ENCODE results near the gene DNASE1L1.

DNASE1L1 gene

GRCh38 chrX:154444755-154445246, 35.7 kb upstream of the DNASE1L1 start:
- Histone ChIP-seq H3K36me3 (replicated peaks; ENCODE audit: insufficient read depth, low read length) (no peaks in the 10 kb centered on the region), H3K4me2 (ENCODE audit: low read depth, low read length) (peak overlapping the region; percentile 83), H3K79me2 (ENCODE audit: low read length) (peaks cover 27% of the 10 kb centered on the region), H4K20me1 (ENCODE audit: insufficient read depth, low read length) (no peaks in the 10 kb centered on the region), H3F3A (ENCODE audit: insufficient read depth, low read length) (peaks cover 8% of the 10 kb centered on the region), H3K27ac (ENCODE audit: low read length) (no peak overlapping the region), H3K4me3 (ENCODE audit: low read length) (peak overlapping the region; percentile 77), H3K9me2 (replicated peaks; ENCODE audit: insufficient read depth, low read length) (no peaks in the 10 kb centered on the region), H3K4me1 (ENCODE audit: low read length) (no peaks in the 10 kb centered on the region), H3K27me3 (replicated peaks; ENCODE audit: insufficient read depth, low read length) (no peaks in the 10 kb centered on the region), H3K9ac (ENCODE audit: low read length) (peak overlapping the region; percentile 84), H2AFZ (ENCODE audit: low read length) (no peak overlapping the region), H3K9me3 (replicated peaks; ENCODE audit: insufficient read depth, low read length) (no peaks in the 10 kb centered on the region)
- TF ChIP-seq CTCF (IDR thresholded peaks at IDR 0.05; ENCODE audit: low read length) (no peak), EZH2 (optimal IDR thresholded peaks at IDR 0.05; ENCODE audit: low read depth, low read length) (no peak), EZH2phosphoT487 (IDR thresholded peaks at IDR 0.05; ENCODE audit: low read length) (no peak)
- DNase-seq: no peak

- H2AFZ ChIP-seq (ENCODE audit: low read length): no peak within 1 kb of the TSS
- H3K9me2 ChIP-seq (replicated peaks; ENCODE audit: insufficient read depth, low read length): no peaks in the 10 kb centered on the region
- H3K9me3 ChIP-seq (replicated peaks; ENCODE audit: insufficient read depth, low read length): no peaks in the 10 kb centered on the region
- no peaks in the 10 kb centered on the region for H3K36me3 ChIP-seq (replicated peaks; ENCODE audit: insufficient read depth, low read length)
- peak within 1 kb of the TSS; percentile 84 for H3K9ac ChIP-seq (ENCODE audit: low read length)
- peaks cover 31% of the 10 kb centered on the region for H3K79me2 ChIP-seq (ENCODE audit: low read length)
- no peaks in the 10 kb centered on the region for H3K27me3 ChIP-seq (replicated peaks; ENCODE audit: insufficient read depth, low read length)
- H3K4me2 ChIP-seq (ENCODE audit: low read depth, low read length): peak within 1 kb of the TSS; percentile 83
- peak; percentile 56 for DNase-seq
- TF ChIP-seq EZH2 (optimal IDR thresholded peaks at IDR 0.05; ENCODE audit: low read depth, low read length): no peak
- TF ChIP-seq CTCF (IDR thresholded peaks at IDR 0.05; ENCODE audit: low read length): no peak
- TF ChIP-seq EZH2phosphoT487 (IDR thresholded peaks at IDR 0.05; ENCODE audit: low read length): no peak
- H3K27ac ChIP-seq (ENCODE audit: low read length): no peak within 1 kb of the TSS
- H3K4me1 ChIP-seq (ENCODE audit: low read length): no peaks in the 10 kb centered on the region
- no peaks in the 10 kb centered on the region for H4K20me1 ChIP-seq (ENCODE audit: insufficient read depth, low read length)
- peak within 1 kb of the TSS; percentile 77 for H3K4me3 ChIP-seq (ENCODE audit: low read length)
- H3F3A ChIP-seq (ENCODE audit: insufficient read depth, low read length): peaks cover 8% of the 10 kb centered on the region
Measured at GRCh38 chrX:154443992-154444754, 35.1 kb upstream of the DNASE1L1 start, which contains the start of gene FAM50A. Gene FAM50A, plus strand, starts transcription at chrX:154444141. Its CDS starts 95 bp downstream, at chrX:154444236.

GRCh38 chrX:154443479-154443910, 34.4 kb upstream of the DNASE1L1 start:
- Histone ChIP-seq H3K27ac (ENCODE audit: low read length) (no peak overlapping the region), H3K4me1 (ENCODE audit: low read length) (no peaks in the 10 kb centered on the region), H3K36me3 (replicated peaks; ENCODE audit: insufficient read depth, low read length) (no peaks in the 10 kb centered on the region), H3K9me2 (replicated peaks; ENCODE audit: insufficient read depth, low read length) (no peaks in the 10 kb centered on the region), H3K4me2 (ENCODE audit: low read depth, low read length) (peak overlapping the region; percentile 62; the same call in 1 of the 2 replicates), H3K79me2 (ENCODE audit: low read length) (peaks cover 38% of the 10 kb centered on the region), H3K9ac (ENCODE audit: low read length) (peak overlapping the region; percentile 37; the same call in 1 of the 2 replicates), H3K9me3 (replicated peaks; ENCODE audit: insufficient read depth, low read length) (no peaks in the 10 kb centered on the region), H3K27me3 (replicated peaks; ENCODE audit: insufficient read depth, low read length) (no peaks in the 10 kb centered on the region), H3F3A (ENCODE audit: insufficient read depth, low read length) (peaks cover 8% of the 10 kb centered on the region), H4K20me1 (ENCODE audit: insufficient read depth, low read length) (no peaks in the 10 kb centered on the region), H3K4me3 (ENCODE audit: low read length) (peak overlapping the region; percentile 49), H2AFZ (ENCODE audit: low read length) (no peak overlapping the region)
- no peak for DNase-seq
- TF ChIP-seq EZH2 (optimal IDR thresholded peaks at IDR 0.05; ENCODE audit: low read depth, low read length) (no peak), EZH2phosphoT487 (IDR thresholded peaks at IDR 0.05; ENCODE audit: low read length) (no peak), CTCF (IDR thresholded peaks at IDR 0.05; ENCODE audit: low read length) (no peak)

All from MM.1S (cell line).